Inflammatory macrophage treated with lipopolysaccharide for 4 hours (primary cell): ENCODE measurements around the gene SDK1.
"Not testable (repeated sequence)": the region's sequence is repeated elsewhere in the genome, so short reads cannot be mapped to it uniquely, and the experiment has no call there.

Experiments
- DNase-seq: peaks from one replicate; pipeline ENCODE4 v3.0.0-alpha.2; 2020

Gene SDK1

GRCh38 chr7:4226524-4226882 lies 925.5 kb downstream of the SDK1 start:
- no peak for DNase-seq

DNA sequence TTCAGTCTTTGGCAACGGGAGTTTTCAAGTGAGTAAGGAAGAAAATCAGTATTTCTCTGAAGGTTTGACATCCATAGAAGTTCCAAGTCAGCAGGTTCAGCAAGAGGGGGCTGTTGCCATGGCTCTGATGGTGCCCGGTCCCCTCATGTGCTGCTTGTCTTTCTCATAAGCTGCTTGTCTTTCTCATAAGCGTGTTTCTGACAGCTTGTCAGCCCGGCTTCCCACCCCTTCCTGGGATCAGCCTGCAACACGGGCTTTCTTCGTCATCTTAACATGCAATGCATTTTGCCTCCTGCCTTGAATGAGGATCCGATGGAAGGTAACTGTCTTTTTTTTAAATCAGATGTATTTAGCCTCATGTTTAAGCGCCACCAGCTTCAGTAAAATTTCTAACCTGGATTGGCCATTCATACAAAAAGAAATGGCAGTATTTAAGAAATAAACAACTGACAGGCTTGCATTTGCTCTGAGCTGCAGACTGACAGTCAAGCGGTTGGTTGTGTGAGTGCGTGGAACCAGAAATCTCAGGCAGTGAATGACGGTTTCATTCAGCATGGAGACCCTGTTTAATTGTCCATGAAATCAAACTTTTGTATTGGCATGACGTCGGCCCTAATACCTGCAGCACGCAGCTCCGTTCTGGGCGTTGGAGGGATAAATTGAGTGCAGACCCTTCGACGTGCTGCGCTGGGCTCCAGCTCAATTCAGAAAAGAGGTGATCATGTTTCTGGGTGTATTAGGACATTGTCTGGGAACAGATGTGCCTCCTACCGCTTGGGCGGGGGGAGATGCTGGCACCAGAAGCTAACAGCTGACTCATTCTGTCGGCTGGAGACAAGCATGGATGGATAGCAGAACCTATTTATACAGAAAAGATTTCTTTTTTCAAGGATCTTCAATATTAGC lies 926.3 kb downstream of the SDK1 start:
- DNase-seq, result no peak

GRCh38 chr7:4230352-4230751 lies 929.3 kb downstream of the SDK1 start:
- DNase-seq, result no peak

DNA sequence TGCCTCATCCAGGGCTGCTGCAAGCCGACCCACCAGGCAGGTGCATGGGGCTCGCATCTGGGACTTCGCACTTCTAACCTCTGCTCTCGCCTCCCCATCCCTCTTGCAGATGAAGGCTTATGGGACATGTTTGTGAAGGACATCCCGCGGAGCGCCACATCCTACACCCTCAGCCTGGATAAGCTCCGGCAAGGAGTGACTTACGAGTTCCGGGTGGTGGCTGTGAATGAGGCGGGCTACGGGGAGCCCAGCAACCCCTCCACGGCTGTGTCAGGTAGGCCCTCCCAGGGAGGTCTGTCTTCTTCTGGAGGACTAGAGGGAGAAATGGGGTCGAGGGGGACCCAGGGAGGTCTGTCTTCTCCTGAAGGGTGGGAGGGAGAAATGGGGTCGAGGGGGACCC lies 932.1 kb downstream of the SDK1 start:
- no peak for DNase-seq

GRCh38 chr7:4233621-4234497 lies 932.8 kb downstream of the SDK1 start:
- no peak for DNase-seq

DNA sequence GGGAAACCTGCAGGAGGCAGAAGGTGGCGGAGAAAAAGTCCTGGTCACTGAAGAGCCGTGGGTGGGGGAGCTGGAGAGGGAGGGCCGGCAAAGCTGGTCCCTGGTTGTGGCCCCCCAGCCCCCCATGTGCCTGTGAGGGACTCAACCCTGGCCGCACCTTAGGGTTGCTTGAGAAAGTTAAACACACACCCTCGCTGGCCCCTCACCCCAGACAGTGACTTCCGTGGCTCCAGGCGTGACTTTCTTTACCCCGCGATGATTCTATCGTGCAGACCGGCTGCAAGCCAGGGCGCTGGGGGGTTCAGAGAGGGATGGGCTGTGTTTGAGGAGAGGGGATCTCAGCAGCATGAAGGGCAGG lies 933.4 kb downstream of the SDK1 start:
- DNase-seq, result no peak

- no peak for DNase-seq
Observed at GRCh38 chr7:4234886-4235285, 933.8 kb downstream of the SDK1 start.

DNA sequence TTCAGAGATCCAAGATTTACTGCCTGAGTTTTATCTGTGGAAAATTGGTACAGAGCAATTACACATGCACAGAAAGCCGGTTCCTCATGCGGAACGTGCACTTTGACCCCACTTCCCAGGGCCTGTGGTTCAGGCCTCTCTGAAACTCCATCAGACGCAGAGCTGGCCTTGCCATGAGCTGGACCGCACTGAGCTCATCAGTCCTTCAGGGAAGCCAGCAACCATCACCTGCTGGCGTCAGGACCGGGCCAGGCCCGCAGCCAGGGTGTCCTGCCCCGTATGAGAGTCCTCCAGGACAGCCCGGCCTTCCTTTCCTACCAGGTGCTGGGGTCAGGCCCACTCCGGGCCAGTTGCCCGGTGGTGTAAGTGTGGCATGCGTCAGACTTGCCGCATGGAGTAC lies 934.5 kb downstream of the SDK1 start:
- DNase-seq, result no peak

- DNase-seq, result no peak
Observed at GRCh38 chr7:4236389-4236788, 935.3 kb downstream of the SDK1 start.

DNA sequence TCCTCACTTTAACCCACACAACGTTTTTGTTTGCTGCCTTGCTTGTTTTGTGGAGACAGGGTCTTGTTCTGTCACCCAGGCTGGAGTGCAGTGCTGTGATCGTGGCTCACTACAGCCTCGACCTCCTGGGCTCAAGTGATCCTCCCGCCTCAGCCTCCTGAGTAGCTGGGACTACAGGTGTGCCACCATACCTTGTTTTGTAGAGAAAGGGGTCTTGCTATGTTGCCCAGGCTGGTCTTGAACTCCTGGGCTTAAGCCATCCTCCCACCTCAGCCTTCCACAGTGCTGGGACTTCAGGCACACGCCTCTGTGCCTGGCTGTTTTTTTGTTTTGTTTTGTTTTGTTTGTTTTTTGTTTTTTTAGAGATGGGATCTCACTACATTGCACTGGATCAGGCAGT lies 935.8 kb downstream of the SDK1 start:
- not testable (repeated sequence) for DNase-seq

- DNase-seq, result no peak
Observed at GRCh38 chr7:4237296-4238235, 936.5 kb downstream of the SDK1 start.

DNA sequence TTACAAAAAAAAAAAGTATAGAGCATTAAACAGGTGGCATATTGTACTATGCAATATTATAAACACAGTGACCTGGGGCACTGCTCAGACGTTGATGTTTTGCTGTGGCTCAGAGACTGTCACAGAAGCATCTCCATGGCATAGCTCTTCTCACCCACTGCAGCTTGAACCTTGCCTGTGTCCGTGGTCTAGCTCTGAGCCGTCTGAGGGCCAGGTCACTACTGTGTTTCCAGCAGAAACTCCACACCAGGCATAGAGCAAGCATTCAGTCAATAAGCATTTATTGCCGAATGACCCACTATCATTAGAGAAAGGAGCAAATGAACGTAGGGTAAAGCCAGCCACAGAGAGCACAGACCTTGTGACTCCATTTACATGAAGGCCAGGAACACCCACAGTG lies 937.8 kb downstream of the SDK1 start:
- no peak for DNase-seq

DNA sequence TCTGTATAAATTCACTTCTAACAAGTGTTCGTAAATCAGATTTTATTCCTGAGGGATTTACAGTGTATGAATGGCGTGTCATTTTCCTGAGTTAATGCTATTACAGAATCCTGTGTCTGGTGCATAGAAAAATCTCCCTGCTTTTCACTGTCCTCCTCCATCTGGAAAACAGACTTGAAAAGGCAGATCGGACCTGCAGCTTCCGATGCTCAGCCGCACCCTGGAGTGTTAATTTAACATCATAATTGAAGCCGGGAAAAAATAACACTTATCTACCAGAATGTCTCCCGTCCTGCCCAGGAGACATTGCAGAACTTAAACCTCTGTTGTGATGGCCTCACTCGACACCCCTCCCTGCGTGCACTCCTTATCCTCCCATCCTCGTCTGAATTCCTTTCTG lies 939.0 kb downstream of the SDK1 start:
- DNase-seq, result no peak

DNA sequence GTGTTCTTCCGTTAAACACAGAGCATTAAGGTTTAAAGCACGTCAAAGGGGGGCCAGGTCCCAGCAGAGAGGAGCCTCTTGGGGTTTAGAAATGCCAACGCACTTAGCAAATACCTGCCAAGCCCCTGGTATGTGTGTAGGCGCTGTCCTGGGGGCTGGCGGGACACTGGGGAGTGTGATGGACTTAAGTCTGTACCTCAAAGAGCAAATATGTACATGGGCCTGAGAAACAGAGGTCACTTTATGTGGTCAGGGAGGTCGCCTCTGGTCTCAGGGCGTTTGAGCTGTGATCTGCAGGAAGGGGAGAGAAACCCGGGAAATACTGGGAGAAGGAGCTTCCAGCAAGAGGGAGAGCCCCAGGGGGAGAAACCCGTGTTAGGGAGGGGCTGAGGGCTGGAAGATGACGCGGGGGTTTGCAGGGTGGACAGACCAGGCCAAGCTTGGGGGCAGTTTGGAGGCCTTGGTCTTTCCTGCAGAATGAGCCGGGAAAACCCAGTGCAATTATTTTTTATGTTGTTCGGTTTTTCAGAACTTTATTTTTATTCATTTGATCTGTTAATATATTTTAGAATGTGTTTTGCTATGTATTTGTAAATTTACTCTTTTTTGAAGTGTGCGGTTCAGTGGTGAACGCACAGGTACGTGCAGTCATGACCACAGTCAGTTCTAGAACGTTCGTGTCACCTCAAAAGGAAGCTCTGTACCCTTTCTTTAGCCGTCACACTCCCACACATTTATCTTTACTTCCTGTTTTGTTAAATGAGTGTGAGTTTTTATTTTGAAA lies 939.7 kb downstream of the SDK1 start:
- no peak for DNase-seq

DNA sequence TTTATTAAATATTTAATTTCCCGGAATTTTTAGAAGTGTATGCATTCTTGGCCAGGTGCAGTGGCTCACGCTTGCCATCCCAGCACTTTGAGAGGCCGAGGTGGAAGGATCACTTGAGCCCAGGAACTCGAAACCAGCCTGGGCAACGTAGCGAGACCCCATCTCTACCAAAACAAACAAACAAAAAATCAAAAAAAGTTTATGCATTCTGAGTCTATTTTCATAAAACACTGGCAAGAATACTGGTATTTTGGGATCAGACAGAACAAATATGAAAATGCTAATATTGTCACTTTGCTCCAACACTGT lies 940.2 kb downstream of the SDK1 start:
- DNase-seq, result no peak

DNA sequence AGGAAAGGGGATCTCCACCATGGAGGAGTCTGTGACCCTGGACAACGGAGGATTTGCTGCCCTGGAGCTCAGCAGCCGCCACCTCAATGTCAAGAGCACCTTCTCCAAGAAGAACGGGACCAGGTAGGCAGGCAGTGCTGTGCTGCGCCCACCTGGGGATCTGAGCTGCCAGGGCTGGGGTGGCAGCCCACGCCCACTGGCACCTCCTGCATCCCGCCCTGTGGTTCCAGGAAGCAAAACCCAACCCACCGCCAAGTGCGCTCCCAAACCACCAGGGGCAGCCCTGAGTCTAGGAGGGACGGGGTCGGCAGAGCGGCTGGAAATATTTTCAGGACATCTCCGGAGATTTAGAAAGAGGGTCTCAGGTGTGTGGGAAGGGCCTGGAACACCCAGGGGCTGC lies 940.7 kb downstream of the SDK1 start:
- no peak for DNase-seq

DNA sequence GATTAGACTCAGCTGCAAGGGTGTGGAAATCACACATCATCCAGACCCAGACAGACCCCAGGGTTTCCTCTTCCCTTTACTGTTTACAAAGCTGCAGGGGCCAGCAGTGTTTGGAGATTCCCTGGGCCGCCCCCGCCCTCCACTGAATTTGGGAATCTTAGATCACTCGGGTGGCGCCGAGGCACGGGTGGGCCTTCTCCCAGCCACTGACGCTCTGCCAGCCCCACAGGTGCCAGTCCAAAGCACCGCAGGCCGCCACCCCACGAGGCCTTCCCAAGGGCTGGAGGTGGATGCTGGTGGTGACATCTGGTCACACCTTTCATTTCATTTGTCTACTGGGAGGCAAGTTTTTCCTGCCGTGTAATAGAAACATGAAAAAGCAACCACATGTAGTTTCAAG lies 941.7 kb downstream of the SDK1 start:
- no peak for DNase-seq

DNA sequence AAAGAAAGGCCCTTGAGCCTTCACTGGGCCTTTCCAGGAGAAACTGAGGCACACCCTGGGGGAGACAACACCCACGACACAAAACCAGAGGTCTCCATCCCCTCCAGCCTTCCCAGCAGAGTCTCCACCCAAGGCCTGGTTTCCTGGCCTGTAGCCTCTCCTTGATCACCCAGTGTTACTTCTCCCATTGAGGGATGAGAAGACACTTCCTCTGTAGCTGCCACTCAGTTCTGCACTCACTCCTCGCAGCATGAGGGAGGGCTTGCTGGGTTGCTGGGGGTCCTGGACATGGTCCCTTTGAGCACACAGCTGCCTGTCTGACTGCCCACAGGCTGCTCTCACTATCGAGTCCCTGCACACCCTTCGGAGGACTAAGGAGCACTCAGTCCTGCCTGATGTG lies 943.0 kb downstream of the SDK1 start:
- DNase-seq, result no peak

GRCh38 chr7:4244635-4245034 lies 943.6 kb downstream of the SDK1 start:
- no peak for DNase-seq

GRCh38 chr7:4245135-4245865 lies 944.2 kb downstream of the SDK1 start:
- DNase-seq, result no peak

GRCh38 chr7:4245866-4246470 lies 944.9 kb downstream of the SDK1 start:
- no peak for DNase-seq
